DND-41 (cell line): ENCODE measurements around the gene ZMYM4.

Source experiments
- ATAC-seq: fragments of 200-7000 bp; cut with Tn5 transposase; 3 replicates; pipeline ENCODE4 v1.9.1; 2021; ENCODE audit warnings: low read depth; ENCODE audit not compliant: insufficient read depth
- DNase-seq: peaks from one replicate; pipeline ENCODE4 v3.0.0-alpha.2; 2020
- H2AFZ ChIP-seq: 2 replicates; pipeline ENCODE4 v1.6.0; 2012; ENCODE audit warnings: low read depth, low read length
- H3K27ac ChIP-seq: 2 replicates; pipeline ENCODE4 v1.5.1; 2012; ENCODE audit warnings: low read length, inconsistent platforms
- H3K27me3 ChIP-seq: fragments of 200-600 bp; sonication (generic); 2 replicates; pipeline ENCODE4 v1.6.0; 2012; ENCODE audit warnings: low read length, mild to moderate bottlenecking, inconsistent platforms; ENCODE audit not compliant: insufficient read depth, poor library complexity
- H3K36me3 ChIP-seq: 2 replicates; pipeline ENCODE4 v1.5.1; 2012; ENCODE audit warnings: low read length, inconsistent platforms; ENCODE audit not compliant: insufficient read depth
- H3K4me1 ChIP-seq: 2 replicates; pipeline ENCODE4 v1.5.1; 2012; ENCODE audit warnings: mild to moderate bottlenecking, low read length; ENCODE audit not compliant: insufficient read depth
- H3K4me2 ChIP-seq: 2 replicates; pipeline ENCODE4 v1.6.0; 2012; ENCODE audit warnings: mild to moderate bottlenecking, moderate library complexity, low read length, inconsistent platforms; ENCODE audit not compliant: insufficient read depth
- H3K4me3 ChIP-seq, 2 experiments: fragments of 200-600 bp in 1 of 2; shearing (Covaris generic) in 1 of 2; 2 replicates each; pipeline ENCODE4 v1.5.1; 2012 to 2016; ENCODE audit warnings: inconsistent platforms in 2 of 2, low read length in 2 of 2, mild to moderate bottlenecking in 2 of 2, low read depth in 1 of 2, moderate library complexity in 1 of 2
- H3K79me2 ChIP-seq: 2 replicates; pipeline ENCODE4 v1.6.0; 2012; ENCODE audit warnings: low read length, inconsistent platforms; ENCODE audit not compliant: insufficient read depth
- H3K9ac ChIP-seq: 2 replicates; pipeline ENCODE4 v1.6.0; 2012; ENCODE audit warnings: low read depth, mild to moderate bottlenecking, inconsistent platforms, low read length, moderate library complexity
- H3K9me3 ChIP-seq: 2 replicates; pipeline ENCODE4 v1.5.1; 2012; ENCODE audit warnings: low read length, moderate library complexity, mild to moderate bottlenecking, inconsistent platforms; ENCODE audit not compliant: insufficient read depth, severe bottlenecking
- H4K20me1 ChIP-seq: 2 replicates; pipeline ENCODE4 v1.6.0; 2012; ENCODE audit warnings: low read length; ENCODE audit not compliant: insufficient read depth
- EZH2 ChIP-seq: IDR thresholded peaks from 3 replicates; pipeline ENCODE4 v1.6.1; 2012; ENCODE audit warnings: borderline replicate concordance, low read depth, mild to moderate bottlenecking, moderate library complexity, low read length, inconsistent platforms; ENCODE audit not compliant: severe bottlenecking
- TF ChIP-seq, protein P1 (sequence below): IDR thresholded peaks from 2 replicates; pipeline ENCODE4 v1.5.1; 2012; ENCODE audit warnings: borderline replicate concordance, low read length, moderate library complexity, mild to moderate bottlenecking; ENCODE audit not compliant: poor library complexity, severe bottlenecking; ENCODE audit errors: extremely low read depth

The ZMYM4 gene

DNA sequence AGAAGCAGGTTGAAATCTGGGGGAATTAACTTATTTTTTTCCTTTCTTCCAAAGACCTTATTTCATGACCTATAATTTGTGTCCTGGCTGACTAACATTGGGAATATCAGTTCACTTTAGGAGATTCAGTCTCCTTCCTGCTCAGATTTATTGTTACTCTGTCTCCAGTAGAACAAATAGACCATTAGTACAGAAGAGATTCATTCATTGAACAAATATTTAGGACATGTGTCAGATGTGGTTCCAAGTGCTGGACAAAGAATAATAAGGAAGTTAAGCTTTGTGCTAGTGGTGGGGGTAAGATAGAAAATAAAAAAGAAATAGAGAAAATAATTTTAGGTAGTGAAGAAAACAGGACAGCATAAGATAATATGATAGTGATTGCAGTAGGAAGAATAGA, 20.3 kb downstream of the ZMYM4 start:
- Histone ChIP-seq H3K4me3 (no peak overlapping the region), H3K27ac (no peak overlapping the region), H3K9me3 (no peaks in the 10 kb centered on the region), H3K4me1 (peaks cover 16% of the 10 kb centered on the region), H4K20me1 (peaks cover 26% of the 10 kb centered on the region; the same call in 1 of the 2 replicates), H2AFZ (no peak overlapping the region), H3K36me3 (peaks cover 28% of the 10 kb centered on the region), H3K4me2 (no peak overlapping the region), H3K9ac (no peak overlapping the region), H3K27me3 (no peaks in the 10 kb centered on the region), H3K79me2 (peaks cover 84% of the 10 kb centered on the region)
- TF ChIP-seq, protein P1, sequence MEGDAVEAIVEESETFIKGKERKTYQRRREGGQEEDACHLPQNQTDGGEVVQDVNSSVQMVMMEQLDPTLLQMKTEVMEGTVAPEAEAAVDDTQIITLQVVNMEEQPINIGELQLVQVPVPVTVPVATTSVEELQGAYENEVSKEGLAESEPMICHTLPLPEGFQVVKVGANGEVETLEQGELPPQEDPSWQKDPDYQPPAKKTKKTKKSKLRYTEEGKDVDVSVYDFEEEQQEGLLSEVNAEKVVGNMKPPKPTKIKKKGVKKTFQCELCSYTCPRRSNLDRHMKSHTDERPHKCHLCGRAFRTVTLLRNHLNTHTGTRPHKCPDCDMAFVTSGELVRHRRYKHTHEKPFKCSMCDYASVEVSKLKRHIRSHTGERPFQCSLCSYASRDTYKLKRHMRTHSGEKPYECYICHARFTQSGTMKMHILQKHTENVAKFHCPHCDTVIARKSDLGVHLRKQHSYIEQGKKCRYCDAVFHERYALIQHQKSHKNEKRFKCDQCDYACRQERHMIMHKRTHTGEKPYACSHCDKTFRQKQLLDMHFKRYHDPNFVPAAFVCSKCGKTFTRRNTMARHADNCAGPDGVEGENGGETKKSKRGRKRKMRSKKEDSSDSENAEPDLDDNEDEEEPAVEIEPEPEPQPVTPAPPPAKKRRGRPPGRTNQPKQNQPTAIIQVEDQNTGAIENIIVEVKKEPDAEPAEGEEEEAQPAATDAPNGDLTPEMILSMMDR: no peak
- TF ChIP-seq EZH2: no peak
- DNase-seq: no peak
- no peak for ATAC-seq

DNA sequence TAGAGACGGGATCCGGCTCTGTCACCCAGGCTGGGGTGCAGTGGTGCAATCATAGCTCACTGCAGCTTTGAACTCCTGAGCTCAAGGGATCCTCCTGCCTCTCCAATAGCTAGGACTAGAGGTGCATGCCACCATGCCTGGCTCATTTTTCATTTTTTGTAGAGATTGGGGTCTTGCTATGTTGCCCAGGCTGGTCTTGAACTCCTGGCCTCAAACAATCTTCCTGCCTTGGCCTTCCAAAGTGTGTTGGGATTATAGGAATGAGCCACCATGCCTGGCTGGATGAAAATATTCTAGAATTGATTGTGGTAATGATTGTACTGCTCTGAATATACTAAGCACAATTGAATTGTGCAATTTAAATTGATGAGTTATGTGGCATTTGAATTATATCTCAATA, 21.9 kb downstream of the ZMYM4 start:
- Histone ChIP-seq H3K9ac (no peak overlapping the region), H2AFZ (no peak overlapping the region), H3K4me3 (no peak overlapping the region), H3K27me3 (no peaks in the 10 kb centered on the region), H3K27ac (no peak overlapping the region), H3K9me3 (no peaks in the 10 kb centered on the region), H3K4me2 (no peak overlapping the region), H3K79me2 (peaks cover 76% of the 10 kb centered on the region), H4K20me1 (peaks cover 15% of the 10 kb centered on the region; the same call in 1 of the 2 replicates), H3K36me3 (peaks cover 28% of the 10 kb centered on the region), H3K4me1 (peaks cover 12% of the 10 kb centered on the region)
- no peak for ATAC-seq
- TF ChIP-seq EZH2: no peak
- TF ChIP-seq, protein P1: no peak
- no peak for DNase-seq

DNA sequence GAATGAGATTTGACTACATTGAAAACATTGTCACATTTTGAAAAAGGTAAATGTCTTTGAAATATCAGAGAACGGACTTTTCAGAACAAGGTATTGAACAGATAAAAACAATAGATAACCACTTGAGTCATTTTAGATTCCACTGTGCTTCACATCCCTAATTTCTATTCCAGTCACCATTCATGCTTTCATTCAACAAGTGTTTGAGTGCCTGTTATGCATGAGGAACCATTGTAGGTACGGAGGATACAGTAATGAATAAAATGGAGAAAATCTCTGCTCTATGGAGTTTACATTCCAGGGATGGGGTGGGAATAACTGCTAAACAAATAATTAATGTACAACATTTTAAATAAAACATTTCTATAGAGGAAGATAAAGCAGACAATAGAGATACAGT, 26.3 kb downstream of the ZMYM4 start:
- no peak overlapping the region for H3K4me2 ChIP-seq
- no peaks in the 10 kb centered on the region for H3K27me3 ChIP-seq
- no peaks in the 10 kb centered on the region for H3K9me3 ChIP-seq
- no peaks in the 10 kb centered on the region for H3K4me1 ChIP-seq
- no peak for TF ChIP-seq EZH2
- TF ChIP-seq, protein P1: no peak
- peaks cover 12% of the 10 kb centered on the region for H4K20me1 ChIP-seq
- H3K4me3 ChIP-seq: no peak overlapping the region
- no peak overlapping the region for H2AFZ ChIP-seq
- H3K9ac ChIP-seq: no peak overlapping the region
- DNase-seq (no peak), ATAC-seq (no peak)
- H3K27ac ChIP-seq: no peak overlapping the region
- peaks cover 44% of the 10 kb centered on the region for H3K36me3 ChIP-seq
- peaks cover 62% of the 10 kb centered on the region for H3K79me2 ChIP-seq

DNA sequence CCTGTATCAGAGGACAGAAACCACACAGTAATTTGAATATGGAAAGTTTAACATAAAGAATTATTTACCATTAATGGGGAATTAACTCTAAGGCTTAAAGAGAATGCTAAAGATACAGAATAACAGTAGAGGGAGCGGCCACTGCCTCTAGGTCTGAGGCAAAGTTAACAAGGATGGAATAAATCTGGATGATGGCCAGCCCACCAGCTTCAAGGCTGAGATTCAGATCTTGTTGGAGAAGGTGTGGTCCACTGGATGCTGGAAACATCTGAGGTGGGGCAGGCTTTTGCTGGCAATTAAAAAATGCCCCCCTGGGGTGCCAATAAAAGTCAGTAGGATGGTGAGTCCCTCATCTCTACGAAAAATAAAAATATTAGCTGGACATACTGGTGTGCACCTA, 29.4 kb downstream of the ZMYM4 start:
- Histone ChIP-seq H3K79me2 (peaks cover 63% of the 10 kb centered on the region), H3K4me1 (no peaks in the 10 kb centered on the region), H3K27ac (no peak overlapping the region)

More for the DNA sequence above, 29.4 kb downstream of the ZMYM4 start:
- no peak overlapping the region for H3K4me3 ChIP-seq
- H3K27me3 ChIP-seq: no peaks in the 10 kb centered on the region
- TF ChIP-seq EZH2: no peak
- TF ChIP-seq, protein P1: no peak
- no peaks in the 10 kb centered on the region for H3K9me3 ChIP-seq
- DNase-seq (no peak), ATAC-seq (no peak)
- no peak overlapping the region for H2AFZ ChIP-seq
- H4K20me1 ChIP-seq: peaks cover 5% of the 10 kb centered on the region
- H3K4me2 ChIP-seq: no peak overlapping the region
- no peak overlapping the region for H3K9ac ChIP-seq
- H3K36me3 ChIP-seq: peaks cover 34% of the 10 kb centered on the region
